Measurements from ENCODE around the gene CD300LD. TPM values are rescaled to one million over a fixed set of nuclear protein-coding genes. Genes with fewer than 3 reads are reported as not detected.

CD300LD gene
- total and polyA plus RNA-seq, 10 of the 15 experiments (the other 5 are each of a cell fraction or from before 2014, with no cell fraction given): not detected

DNA sequence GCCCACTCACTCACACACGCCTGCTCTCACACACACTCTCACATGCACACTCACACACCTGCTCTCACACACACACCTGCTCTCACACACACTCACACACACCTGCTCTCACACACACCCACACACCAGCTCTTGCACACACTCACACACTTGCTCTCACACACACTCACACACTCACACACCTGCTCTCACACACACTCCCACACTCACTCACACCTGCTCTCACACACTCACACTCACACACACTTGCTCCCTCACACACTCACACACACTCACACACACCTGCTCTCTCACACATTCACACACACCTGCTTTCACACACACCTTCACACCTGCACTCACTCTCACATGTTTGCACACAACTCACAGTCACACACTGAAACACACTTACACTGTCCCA, 28.7 kb downstream of the CD300LD start:
- RAD21 ChIA-PET (ENCODE audit: unreplicated experiment): no interaction called here
- WGBS (ENCODE audit: insufficient coverage, insufficient replicate concordance, low lambda C conversion rate, missing lambda C conversion rate): 0% methylated on average over 1 of the region's 1 CpG
- CTCF ChIA-PET: no interaction called here
- Histone ChIP-seq H4K20me1 (ENCODE audit: control insufficient read depth, insufficient read depth) (no peaks in the 10 kb centered on the region), H2AFZ (ENCODE audit: control insufficient read depth, low read depth, low read length) (no peak overlapping the region), H3K4me2 (ENCODE audit: control insufficient read depth, insufficient read depth) (no peak overlapping the region), H3K79me2 (ENCODE audit: control insufficient read depth, insufficient read depth, low read length) (no peaks in the 10 kb centered on the region), H3K36me3 (ENCODE audit: control insufficient read depth in 2 of 2, insufficient read depth in 2 of 2, low read length in 1 of 2) (no peaks in the 10 kb centered on the region), H3K9ac (ENCODE audit: control insufficient read depth, insufficient read depth, low read length) (no peak overlapping the region), H3K4me1 (ENCODE audit: control insufficient read depth, insufficient read depth, low read length) (no peaks in the 10 kb centered on the region), H3K27me3 (replicated peaks in 1 of 2; ENCODE audit: control insufficient read depth in 2 of 2, insufficient read depth in 2 of 2, low read length in 1 of 2) (peaks cover 1 to 2% of the 10 kb centered on the region in 2 experiments; a peak in 3 of 4 replicates), H3K4me3 (no peak overlapping the region), H3K27ac (ENCODE audit: control insufficient read depth, insufficient read depth) (no peak overlapping the region), H3K9me3 (replicated peaks; ENCODE audit: control insufficient read depth, insufficient read depth, low read length) (no peaks in the 10 kb centered on the region; the same call in 2 of the 3 replicates)
- no TSS peak for BruUV-seq (replicated peaks)
- no peak for TF ChIP-seq SMC3 (IDR thresholded peaks at IDR 0.05; ENCODE audit: borderline replicate concordance, low read length)
- TF ChIP-seq, protein P1, sequence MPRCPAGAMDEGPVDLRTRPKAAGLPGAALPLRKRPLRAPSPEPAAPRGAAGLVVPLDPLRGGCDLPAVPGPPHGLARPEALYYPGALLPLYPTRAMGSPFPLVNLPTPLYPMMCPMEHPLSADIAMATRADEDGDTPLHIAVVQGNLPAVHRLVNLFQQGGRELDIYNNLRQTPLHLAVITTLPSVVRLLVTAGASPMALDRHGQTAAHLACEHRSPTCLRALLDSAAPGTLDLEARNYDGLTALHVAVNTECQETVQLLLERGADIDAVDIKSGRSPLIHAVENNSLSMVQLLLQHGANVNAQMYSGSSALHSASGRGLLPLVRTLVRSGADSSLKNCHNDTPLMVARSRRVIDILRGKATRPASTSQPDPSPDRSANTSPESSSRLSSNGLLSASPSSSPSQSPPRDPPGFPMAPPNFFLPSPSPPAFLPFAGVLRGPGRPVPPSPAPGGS (IDR thresholded peaks at IDR 0.05; ENCODE audit: borderline replicate concordance, insufficient read depth, low read depth, low read length, poor library complexity, severe bottlenecking): peak; percentile 86
- no peak for ATAC-seq
- SMC1A ChIA-PET (ENCODE audit: uncharacterized antibody, unreplicated experiment): no interaction called here
- FAIRE-seq: no peak
- in situ Hi-C loops (cut with MboI) (no loop called here), intact Hi-C loops (cut with micrococcal nuclease; ENCODE audit: unreplicated experiment) (no loop called here)
- DNase-seq (ENCODE audit: low read depth, low spot score): no peak
- POLR2A ChIA-PET: no interaction called here

DNA sequence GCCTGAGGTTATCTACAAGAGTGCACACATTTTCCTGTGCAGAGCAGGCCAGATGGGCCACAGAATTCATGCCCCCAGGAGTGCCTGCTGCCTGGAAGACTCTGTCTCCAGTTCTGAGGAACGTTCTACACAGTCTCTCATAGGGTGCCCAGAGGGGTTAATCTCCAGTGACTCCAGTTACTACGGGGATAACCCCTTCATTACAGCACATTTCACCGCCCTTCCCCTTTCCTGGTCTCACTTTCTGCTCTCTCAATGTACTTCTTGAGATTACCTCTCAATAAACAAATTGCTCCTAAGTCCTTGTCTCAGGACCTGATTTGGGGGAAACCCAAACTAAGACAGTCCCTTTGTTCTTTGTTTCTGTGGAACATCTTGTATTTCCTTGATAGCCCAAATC, 30.5 kb downstream of the CD300LD start:
- Histone ChIP-seq H3K4me1 (ENCODE audit: control insufficient read depth, insufficient read depth, low read length) (no peaks in the 10 kb centered on the region), H3K4me3 (no peak overlapping the region), H4K20me1 (ENCODE audit: control insufficient read depth, insufficient read depth) (no peaks in the 10 kb centered on the region), H2AFZ (ENCODE audit: control insufficient read depth, low read depth, low read length) (no peak overlapping the region), H3K9me3 (replicated peaks; ENCODE audit: control insufficient read depth, insufficient read depth, low read length) (no peaks in the 10 kb centered on the region; the same call in 2 of the 3 replicates), H3K9ac (ENCODE audit: control insufficient read depth, insufficient read depth, low read length) (no peak overlapping the region), H3K36me3 (ENCODE audit: control insufficient read depth in 2 of 2, insufficient read depth in 2 of 2, low read length in 1 of 2) (no peaks in the 10 kb centered on the region), H3K27me3 (replicated peaks in 1 of 2; ENCODE audit: control insufficient read depth in 2 of 2, insufficient read depth in 2 of 2, low read length in 1 of 2) (peaks cover 1 to 2% of the 10 kb centered on the region in 2 experiments; a peak in 3 of 4 replicates), H3K79me2 (ENCODE audit: control insufficient read depth, insufficient read depth, low read length) (no peaks in the 10 kb centered on the region), H3K4me2 (ENCODE audit: control insufficient read depth, insufficient read depth) (no peak overlapping the region), H3K27ac (ENCODE audit: control insufficient read depth, insufficient read depth) (no peak overlapping the region)
- no peak for TF ChIP-seq BHLHE40 (IDR thresholded peaks at IDR 0.05; ENCODE audit: borderline replicate concordance in 1 of 2, low read depth in 2 of 2, low read length in 1 of 2)
- TF ChIP-seq, protein P2, sequence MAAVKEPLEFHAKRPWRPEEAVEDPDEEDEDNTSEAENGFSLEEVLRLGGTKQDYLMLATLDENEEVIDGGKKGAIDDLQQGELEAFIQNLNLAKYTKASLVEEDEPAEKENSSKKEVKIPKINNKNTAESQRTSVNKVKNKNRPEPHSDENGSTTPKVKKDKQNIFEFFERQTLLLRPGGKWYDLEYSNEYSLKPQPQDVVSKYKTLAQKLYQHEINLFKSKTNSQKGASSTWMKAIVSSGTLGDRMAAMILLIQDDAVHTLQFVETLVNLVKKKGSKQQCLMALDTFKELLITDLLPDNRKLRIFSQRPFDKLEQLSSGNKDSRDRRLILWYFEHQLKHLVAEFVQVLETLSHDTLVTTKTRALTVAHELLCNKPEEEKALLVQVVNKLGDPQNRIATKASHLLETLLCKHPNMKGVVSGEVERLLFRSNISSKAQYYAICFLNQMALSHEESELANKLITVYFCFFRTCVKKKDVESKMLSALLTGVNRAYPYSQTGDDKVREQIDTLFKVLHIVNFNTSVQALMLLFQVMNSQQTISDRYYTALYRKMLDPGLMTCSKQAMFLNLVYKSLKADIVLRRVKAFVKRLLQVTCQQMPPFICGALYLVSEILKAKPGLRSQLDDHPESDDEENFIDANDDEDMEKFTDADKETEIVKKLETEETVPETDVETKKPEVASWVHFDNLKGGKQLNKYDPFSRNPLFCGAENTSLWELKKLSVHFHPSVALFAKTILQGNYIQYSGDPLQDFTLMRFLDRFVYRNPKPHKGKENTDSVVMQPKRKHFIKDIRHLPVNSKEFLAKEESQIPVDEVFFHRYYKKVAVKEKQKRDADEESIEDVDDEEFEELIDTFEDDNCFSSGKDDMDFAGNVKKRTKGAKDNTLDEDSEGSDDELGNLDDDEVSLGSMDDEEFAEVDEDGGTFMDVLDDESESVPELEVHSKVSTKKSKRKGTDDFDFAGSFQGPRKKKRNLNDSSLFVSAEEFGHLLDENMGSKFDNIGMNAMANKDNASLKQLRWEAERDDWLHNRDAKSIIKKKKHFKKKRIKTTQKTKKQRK (IDR thresholded peaks at IDR 0.05; ENCODE audit: low read depth, low read length): no peak
- no peak for TF ChIP-seq RBBP5 (conservative IDR thresholded peaks at IDR 0.05)
- TF ChIP-seq GABPA (IDR thresholded peaks at IDR 0.05; ENCODE audit: low read depth): no peak
- no peak for TF ChIP-seq IRF4 (IDR thresholded peaks at IDR 0.05; ENCODE audit: low read depth, low read length)
- no peak for TF ChIP-seq BACH1 (IDR thresholded peaks at IDR 0.05; ENCODE audit: borderline replicate concordance)
- no peak for TF ChIP-seq SMC3 (IDR thresholded peaks at IDR 0.05; ENCODE audit: borderline replicate concordance, low read length)
- no peak for TF ChIP-seq TCF7 (IDR thresholded peaks at IDR 0.05; ENCODE audit: borderline replicate concordance)
- DNase-seq (ENCODE audit: low read depth, low spot score) (no peak), FAIRE-seq (no peak), ATAC-seq (no peak)
- no TSS peak for BruUV-seq (replicated peaks)
- WGBS (ENCODE audit: insufficient coverage, insufficient replicate concordance, low lambda C conversion rate, missing lambda C conversion rate): 0% methylated on average over 3 of the region's 3 CpGs
- in situ Hi-C loops (cut with MboI) (no loop called here), intact Hi-C loops (cut with micrococcal nuclease; ENCODE audit: unreplicated experiment) (no loop called here)
- POLR2A ChIA-PET: no interaction called here
- RAD21 ChIA-PET (ENCODE audit: unreplicated experiment): interaction anchor here (1.4 kb wide), 1 partner anchor 96 kb away, joined by 5 read pairs; no protein-coding TSS in a partner anchor
- CTCF ChIA-PET: interaction anchor here (1.4 kb wide), 1 partner anchor 177 kb away, joined by 4 read pairs; no protein-coding TSS in a partner anchor
- SMC1A ChIA-PET (ENCODE audit: uncharacterized antibody, unreplicated experiment): interaction anchor here (0.6 kb wide), 1 partner anchor 27 kb away, joined by 3 read pairs; no protein-coding TSS in a partner anchor

Data from GM12878 (cell line).